Smooth muscle cell of the coronary artery (primary cell): Measurements from ENCODE around the gene TAF1L. TPM values are rescaled to one million over a fixed set of nuclear protein-coding genes. Genes with fewer than 3 reads are reported as not detected.

ENCODE experiments used
- total RNA-seq: library from RNA; depleted of rRNA; stranded (reverse); fragments of >200 nt; gene quantifications from 2 replicates; pipeline ENCODE4 v1.2.3, GENCODE V29; 2014; ENCODE audit warnings: low replicate concordance

Gene TAF1L, protein sequence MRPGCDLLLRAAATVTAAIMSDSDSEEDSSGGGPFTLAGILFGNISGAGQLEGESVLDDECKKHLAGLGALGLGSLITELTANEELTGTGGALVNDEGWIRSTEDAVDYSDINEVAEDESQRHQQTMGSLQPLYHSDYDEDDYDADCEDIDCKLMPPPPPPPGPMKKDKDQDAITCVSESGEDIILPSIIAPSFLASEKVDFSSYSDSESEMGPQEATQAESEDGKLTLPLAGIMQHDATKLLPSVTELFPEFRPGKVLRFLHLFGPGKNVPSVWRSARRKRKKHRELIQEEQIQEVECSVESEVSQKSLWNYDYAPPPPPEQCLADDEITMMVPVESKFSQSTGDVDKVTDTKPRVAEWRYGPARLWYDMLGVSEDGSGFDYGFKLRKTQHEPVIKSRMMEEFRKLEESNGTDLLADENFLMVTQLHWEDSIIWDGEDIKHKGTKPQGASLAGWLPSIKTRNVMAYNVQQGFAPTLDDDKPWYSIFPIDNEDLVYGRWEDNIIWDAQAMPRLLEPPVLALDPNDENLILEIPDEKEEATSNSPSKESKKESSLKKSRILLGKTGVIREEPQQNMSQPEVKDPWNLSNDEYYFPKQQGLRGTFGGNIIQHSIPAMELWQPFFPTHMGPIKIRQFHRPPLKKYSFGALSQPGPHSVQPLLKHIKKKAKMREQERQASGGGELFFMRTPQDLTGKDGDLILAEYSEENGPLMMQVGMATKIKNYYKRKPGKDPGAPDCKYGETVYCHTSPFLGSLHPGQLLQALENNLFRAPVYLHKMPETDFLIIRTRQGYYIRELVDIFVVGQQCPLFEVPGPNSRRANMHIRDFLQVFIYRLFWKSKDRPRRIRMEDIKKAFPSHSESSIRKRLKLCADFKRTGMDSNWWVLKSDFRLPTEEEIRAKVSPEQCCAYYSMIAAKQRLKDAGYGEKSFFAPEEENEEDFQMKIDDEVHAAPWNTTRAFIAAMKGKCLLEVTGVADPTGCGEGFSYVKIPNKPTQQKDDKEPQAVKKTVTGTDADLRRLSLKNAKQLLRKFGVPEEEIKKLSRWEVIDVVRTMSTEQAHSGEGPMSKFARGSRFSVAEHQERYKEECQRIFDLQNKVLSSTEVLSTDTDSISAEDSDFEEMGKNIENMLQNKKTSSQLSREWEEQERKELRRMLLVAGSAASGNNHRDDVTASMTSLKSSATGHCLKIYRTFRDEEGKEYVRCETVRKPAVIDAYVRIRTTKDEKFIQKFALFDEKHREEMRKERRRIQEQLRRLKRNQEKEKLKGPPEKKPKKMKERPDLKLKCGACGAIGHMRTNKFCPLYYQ (N-terminal part only)
- not detected in 2 replicates for total RNA-seq

DNA sequence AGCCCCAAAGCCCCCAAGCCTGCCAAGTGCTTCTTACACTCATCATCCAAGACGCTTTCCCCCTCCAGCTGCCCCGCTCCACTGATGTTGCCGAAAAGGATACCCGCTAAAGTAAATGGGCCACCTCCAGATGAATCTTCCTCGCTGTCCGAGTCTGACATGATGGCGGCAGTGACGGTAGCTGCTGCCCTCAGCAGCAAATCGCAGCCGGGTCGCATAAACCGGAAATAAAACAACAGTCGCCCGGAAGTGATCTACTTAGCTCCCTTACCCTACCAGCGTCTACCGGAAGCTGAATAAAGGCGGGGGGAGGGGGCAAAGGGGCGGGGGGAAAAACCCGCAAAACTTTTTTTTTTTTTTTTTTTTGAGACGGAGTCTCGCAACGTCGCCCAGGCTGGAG lies at the start of gene TAF1L:
TAF1L (minus strand) TSS at position 308 of the 400 bp plus-strand sequence; CDS start at position 218, 90 bp downstream.

Other genes with a start within 250 kb of the TAF1L start
- gene RIGI, start 109.5 kb downstream of the TAF1L start, total RNA-seq: 4.3 and 8.0 TPM in 2 replicates
- gene SMIM27, start 83.3 kb downstream of the TAF1L start, total RNA-seq: 3.2 and 5.5 TPM in 2 replicates
- gene TOPORS, start 83.1 kb downstream of the TAF1L start, total RNA-seq: 23.1 and 23.7 TPM in 2 replicates
- 101 and 121 TPM in 2 replicates for gene NDUFB6, start 62.5 kb downstream of the TAF1L start, total RNA-seq
- gene TMEM215, start 147.9 kb upstream of the TAF1L start, total RNA-seq: not detected in 2 replicates